ENCODE data around the gene LRRK2.

- no peak for TF ChIP-seq POLR2AphosphoS5 (IDR thresholded peaks at IDR 0.05)
- no peak for TF ChIP-seq CTCF (IDR thresholded peaks at IDR 0.05)
- TF ChIP-seq POLR2A (IDR thresholded peaks at IDR 0.05) = no peak
- TF ChIP-seq EP300 (IDR thresholded peaks at IDR 0.05) = no peak
Observed at GRCh38 chr12:40248585-40249297, 23.9 kb downstream of the LRRK2 start.
